HG03066 (cell line): ENCODE data around the gene ST8SIA4.

Source experiments
- ATAC-seq: cut with Tn5 transposase; IDR thresholded peaks from one replicate; pipeline ENCODE4 v1.9.1; 2021; ENCODE audit warnings: low read depth; ENCODE audit not compliant: unreplicated experiment

Gene ST8SIA4

DNA sequence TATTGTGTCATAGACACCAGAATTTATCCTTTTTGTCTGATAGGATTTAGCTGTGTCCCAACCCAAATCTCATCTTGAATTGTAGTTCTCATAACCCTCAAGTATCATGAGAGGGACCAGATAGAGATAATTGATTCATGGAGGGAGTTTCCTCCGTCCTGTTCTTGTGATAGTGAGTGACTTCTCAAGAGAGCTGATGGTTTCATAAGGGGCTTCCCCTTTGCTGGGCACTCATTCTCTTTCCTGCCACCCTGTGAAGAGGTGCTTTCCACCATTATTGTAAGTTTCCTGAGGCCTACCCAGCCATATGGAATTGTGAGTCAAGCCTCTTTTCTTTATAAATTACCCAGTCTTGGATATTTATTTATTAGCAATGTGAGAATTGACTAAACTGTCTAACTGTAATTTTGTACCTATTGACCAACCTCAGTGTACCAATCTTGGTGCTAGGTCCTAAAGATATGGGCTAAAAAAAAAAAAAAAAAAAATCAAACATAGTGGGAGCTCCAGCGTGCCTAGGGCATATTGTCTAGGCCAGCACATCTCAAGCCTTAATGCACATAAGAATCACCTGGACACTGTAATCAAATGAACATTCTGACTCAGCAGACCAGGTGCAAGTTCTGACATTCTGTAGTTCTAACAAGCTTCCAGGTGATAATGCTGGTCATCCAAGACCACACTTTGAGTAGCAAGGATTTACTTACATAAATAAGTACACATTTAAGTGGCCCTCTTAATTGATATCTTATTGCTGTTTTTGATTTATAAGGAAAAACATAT is 30.5 kb downstream of the ST8SIA4 start:
- ATAC-seq: no peak

DNA sequence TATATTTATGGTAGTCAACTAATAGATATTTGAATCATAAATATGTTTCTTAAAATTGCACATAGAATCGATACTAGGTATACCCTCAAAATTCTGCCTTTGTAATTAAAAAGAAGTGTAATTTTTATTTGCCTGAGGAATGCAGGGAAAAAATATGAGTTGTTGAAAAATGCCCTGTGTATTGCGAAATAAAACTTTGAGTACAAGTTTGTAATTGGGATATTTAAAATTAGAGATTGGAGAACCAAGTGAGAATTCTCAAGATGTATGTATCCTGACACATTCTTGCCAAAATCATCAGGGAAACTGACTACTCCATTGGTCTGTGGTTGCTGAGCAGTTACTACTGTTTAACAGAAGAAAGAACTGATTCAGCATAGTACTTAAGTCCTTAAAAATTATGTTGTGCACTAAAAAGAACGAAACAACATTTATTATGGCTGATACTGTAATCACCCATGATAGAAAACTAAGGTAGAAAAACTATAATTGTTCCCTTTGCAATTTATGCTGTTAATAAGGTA is 36.0 kb downstream of the ST8SIA4 start:
- ATAC-seq: no peak

- no peak for ATAC-seq
Measured at GRCh38 chr5:100864931-100865330, 38.2 kb downstream of the ST8SIA4 start.

- ATAC-seq: no peak
Measured at GRCh38 chr5:100863739-100864138, 39.3 kb downstream of the ST8SIA4 start.

DNA sequence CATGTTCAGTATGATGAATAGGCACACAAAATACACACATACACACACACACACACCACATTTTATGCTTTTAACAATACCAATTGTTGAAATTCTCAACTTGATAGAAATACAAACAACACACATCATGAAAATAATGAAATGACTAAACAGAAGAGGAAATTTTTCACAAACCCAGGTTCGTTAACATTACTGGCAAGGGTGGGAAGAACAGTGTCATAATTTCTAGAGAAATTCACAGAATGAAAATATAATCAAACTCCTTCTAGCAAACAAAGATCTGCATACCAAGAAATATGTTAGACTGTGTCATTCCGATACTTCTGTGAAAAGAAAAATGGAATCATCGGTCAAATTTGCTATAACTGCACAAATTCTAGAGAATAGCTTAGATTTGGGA is 41.9 kb downstream of the ST8SIA4 start:
- no peak for ATAC-seq

- ATAC-seq: peak; percentile 44
Measured at GRCh38 chr5:100860407-100860806, 42.7 kb downstream of the ST8SIA4 start.

DNA sequence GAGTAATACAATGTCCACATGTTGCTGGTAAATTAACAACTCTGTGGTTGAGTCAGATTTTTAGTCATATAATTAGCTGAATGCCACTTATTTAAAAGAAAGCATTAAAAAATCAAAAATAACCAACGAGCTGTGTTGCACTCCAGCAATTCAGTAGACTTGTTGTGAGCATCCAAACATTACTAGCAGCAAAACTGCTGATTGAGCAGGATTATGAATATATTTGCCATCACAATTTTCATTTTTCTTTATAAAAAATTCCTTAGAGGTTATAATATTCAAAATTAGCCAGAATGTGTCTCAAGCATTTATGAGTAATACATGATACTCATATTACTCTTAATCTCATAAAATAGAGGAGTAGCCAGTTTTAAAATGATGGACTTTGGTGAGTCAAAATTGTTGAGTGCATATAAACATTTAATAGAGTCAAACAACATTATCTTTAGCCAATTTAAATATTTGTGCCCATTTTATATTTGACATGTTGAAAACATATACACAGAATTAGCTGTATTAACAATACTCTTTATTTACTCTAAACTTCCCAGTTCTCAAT is 44.0 kb downstream of the ST8SIA4 start:
- ATAC-seq: no peak

- no peak for ATAC-seq
Measured at GRCh38 chr5:100856462-100856861, 46.6 kb downstream of the ST8SIA4 start.

GRCh38 chr5:100855937-100856430 is 47.1 kb downstream of the ST8SIA4 start:
- ATAC-seq: no peak

DNA sequence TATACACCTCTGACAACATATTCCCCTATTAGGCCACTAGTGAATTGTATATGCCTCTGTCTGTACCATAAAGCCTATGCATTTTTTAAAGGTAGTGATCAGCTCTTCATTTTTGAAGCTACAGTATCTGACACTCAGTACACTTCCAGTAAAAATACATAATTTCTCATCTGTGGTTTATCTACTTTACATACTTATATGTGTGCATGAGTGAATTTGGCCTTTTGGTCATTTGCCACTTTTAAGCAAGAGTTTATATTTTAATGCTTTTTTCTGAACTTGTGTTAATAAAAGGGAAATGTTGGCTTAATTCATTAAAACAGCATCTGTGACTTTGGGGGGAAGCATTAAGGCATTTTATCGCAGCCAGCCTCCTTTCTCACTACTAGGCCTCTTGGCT is 47.8 kb downstream of the ST8SIA4 start:
- no peak for ATAC-seq

DNA sequence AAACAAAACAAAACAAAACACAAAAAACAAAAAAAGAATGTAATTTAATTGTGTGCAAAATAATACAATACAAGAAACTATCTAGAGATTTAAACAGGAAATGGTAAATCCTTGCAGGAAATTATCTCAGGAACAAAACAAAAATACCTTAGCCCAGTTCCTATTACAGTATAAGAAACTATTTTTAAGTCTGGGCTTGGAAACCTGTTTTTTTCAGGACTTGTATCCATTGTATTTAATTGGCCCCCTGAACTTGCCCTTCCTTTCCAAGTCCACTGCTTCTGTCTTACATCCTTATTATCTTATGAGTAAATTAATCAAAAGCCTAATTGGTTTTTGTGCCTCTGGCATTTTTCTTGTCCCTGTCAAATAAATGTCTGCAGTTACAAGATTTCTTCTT is 48.5 kb downstream of the ST8SIA4 start:
- no peak for ATAC-seq

GRCh38 chr5:100853582-100853981 is 49.5 kb downstream of the ST8SIA4 start:
- no peak for ATAC-seq

GRCh38 chr5:100852988-100853449 is 50.1 kb downstream of the ST8SIA4 start:
- ATAC-seq: peak; percentile 92

DNA sequence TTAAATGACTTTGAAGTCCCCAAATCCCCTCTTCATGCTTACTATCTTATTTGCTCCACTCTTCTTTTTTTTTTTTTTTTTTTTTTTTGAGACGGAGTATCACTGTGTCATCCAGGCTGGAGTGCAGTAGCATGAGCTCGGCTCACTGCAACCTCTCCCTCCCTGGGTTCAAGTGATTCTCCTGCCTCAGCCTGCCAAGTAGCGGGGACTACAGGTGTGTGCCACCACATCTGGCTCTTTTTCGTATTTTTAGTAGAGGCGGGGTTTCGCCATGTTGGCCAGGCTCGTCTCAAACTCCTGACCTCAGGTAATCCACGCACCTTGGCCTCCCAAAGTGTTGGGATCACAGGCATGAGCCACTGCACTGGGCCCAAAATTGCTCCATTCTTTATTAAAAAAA is 51.0 kb downstream of the ST8SIA4 start:
- ATAC-seq: no peak

- no peak for ATAC-seq
Measured at GRCh38 chr5:100846772-100847171, 56.3 kb downstream of the ST8SIA4 start.

- no peak for ATAC-seq
Measured at GRCh38 chr5:100842080-100842479, 61.0 kb downstream of the ST8SIA4 start.

GRCh38 chr5:100841358-100842076 is 61.6 kb downstream of the ST8SIA4 start:
- peak; percentile 50 for ATAC-seq

DNA sequence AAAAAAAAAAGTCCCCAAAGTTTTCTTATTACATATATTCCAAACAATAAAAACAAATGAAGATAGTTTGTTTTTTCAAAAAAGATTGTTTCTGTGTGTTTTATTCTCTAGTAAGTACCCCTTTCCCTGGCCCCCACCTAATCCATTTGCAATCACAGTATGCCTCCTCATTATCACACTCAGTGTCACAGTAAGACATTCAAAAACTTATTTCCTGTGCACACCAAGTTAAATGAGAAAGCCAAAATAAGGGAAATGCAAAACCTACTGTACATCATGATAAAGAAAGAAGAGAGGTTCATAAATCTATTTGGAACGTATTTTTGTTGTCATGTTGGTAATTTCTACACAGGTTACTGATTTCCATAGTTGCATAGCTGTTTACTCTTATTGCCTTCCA is 62.3 kb downstream of the ST8SIA4 start:
- peak; percentile 32 for ATAC-seq

DNA sequence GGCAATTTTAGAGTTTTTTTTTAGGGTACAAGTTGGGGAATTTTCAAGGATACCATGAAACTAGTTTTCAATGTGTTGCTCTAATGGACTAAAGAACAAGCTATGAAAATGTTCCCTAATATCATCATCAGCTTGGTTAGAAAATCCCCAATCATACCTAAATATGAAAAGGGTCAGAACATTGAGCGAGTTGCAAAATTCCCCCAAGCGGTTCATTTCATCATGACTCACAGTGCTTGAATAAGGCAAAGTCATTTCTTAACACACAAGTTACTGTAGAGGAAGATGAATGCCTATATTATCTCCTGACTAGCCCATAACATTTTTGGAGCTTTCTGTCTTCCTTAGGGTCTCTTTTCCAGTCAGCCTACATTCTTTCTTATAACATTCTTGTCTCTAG is 62.7 kb downstream of the ST8SIA4 start:
- peak; percentile 62 for ATAC-seq

DNA sequence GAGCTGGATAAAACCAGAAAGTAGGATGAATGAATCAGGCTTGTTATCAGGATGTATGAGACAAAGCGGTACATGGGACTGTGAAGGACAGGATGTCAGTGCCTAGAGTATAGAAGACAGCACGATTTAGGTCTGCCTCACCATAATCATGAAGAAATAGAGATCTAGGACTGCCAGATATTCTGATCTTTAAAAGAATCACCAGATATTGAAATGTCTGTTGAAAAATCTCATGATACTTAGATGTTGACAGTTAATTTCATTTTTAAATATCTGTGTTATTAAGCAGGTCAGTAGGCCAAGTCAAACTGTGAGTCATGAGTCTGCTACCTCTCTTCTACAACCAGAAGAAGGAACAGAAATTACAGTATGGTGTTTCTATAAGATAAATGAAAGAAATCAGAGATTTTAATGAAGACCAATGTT is 65.0 kb downstream of the ST8SIA4 start:
- no peak for ATAC-seq

DNA sequence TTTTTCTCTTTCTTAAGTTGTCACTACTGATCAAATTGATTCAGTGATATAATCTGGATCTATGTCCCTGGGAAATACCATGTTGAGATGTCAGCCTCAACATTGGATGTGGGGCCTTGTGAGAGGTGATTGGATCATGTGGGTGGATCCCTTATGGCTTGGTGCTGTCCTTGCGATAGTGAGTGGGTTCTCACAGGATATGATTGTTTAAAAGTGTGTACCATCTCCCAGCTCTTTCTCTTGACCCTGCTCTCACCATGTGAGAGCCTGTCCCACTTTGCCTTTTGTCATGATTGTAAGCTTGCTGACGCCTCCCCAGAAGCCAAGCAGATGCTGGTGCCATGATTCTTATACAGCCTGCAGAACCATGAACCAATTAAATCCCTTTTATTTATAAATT is 68.6 kb downstream of the ST8SIA4 start:
- no peak for ATAC-seq
